Panc1 (cell line): ENCODE data around the gene VKORC1. TPM values are rescaled to one million over a fixed set of nuclear protein-coding genes. Genes with fewer than 3 reads are reported as not detected.

ENCODE experiments used
- ATAC-seq: fragments of 200-7000 bp; cut with Tn5 transposase; 2 replicates; pipeline ENCODE4 v1.9.1; 2020; ENCODE audit warnings: mild to moderate bottlenecking, moderate library complexity
- BruUV-seq: library from RNA; stranded (reverse); fragments of 400-500 nt; replicated peaks from 2 replicates; lab custom pipeline; 2021; lab: Mats Ljungman, UMichigan
- CTCF ChIA-PET: fragments of 300-600 bp; sonication (Branson Sonifier 250); formaldehyde crosslinking; loops from one replicate; lab custom pipeline; 2022; ENCODE audit warnings: antibody characterized with exemption; lab: Charles Lee
- POLR2A ChIA-PET: fragments of 300-600 bp; sonication (Branson Sonifier 250); formaldehyde crosslinking; loops from one replicate; lab custom pipeline; 2022; ENCODE audit warnings: antibody characterized with exemption; lab: Charles Lee
- DNase-seq: peaks from one replicate; pipeline ENCODE4 v3.0.0-alpha.2; 2010; ENCODE audit warnings: low read depth, low spot score
- H3K27ac ChIP-seq: 2 replicates; pipeline ENCODE4 v1.5.1; 2011; ENCODE audit warnings: mild to moderate bottlenecking, low read length, inconsistent platforms
- H3K27me3 ChIP-seq: fragments of 200-500 bp; sonication (Bioruptor generic); 2 replicates; pipeline ENCODE4 v1.6.0; 2014; ENCODE audit warnings: low read length, inconsistent platforms; ENCODE audit not compliant: control insufficient read depth, insufficient read depth
- H3K36me3 ChIP-seq: fragments of 200-500 bp; sonication (Bioruptor generic); 2 replicates; pipeline ENCODE4 v1.5.1; 2014; ENCODE audit warnings: inconsistent platforms, mild to moderate bottlenecking, low read length, moderate library complexity; ENCODE audit not compliant: control insufficient read depth, insufficient read depth
- H3K4me1 ChIP-seq: 2 replicates; pipeline ENCODE4 v1.5.1; 2011; ENCODE audit warnings: inconsistent platforms, mild to moderate bottlenecking, low read length, moderate library complexity; ENCODE audit not compliant: control insufficient read depth, insufficient read depth
- H3K4me3 ChIP-seq, 2 experiments: 2 replicates each; pipeline ENCODE4 v1.5.1; 2011 to 2012; ENCODE audit warnings: low read depth in 2 of 2, low read length in 2 of 2, mild to moderate bottlenecking in 2 of 2, inconsistent platforms in 1 of 2, moderate library complexity in 1 of 2
- H3K9me3 ChIP-seq: fragments of 200-500 bp; sonication (Bioruptor generic); 2 replicates; pipeline ENCODE4 v1.5.1; 2014; ENCODE audit warnings: low read depth, mild to moderate bottlenecking, inconsistent platforms, low read length, moderate library complexity; ENCODE audit not compliant: control insufficient read depth, insufficient read depth
- POLR2AphosphoS5 ChIP-seq: IDR thresholded peaks from 2 replicates; pipeline ENCODE4 v1.6.1; 2012; ENCODE audit warnings: mild to moderate bottlenecking, low read depth, low read length, moderate library complexity
- SIN3A ChIP-seq: IDR thresholded peaks from 2 replicates; pipeline ENCODE4 v1.6.1; 2012; ENCODE audit warnings: low read depth, mild to moderate bottlenecking, low read length, moderate library complexity, borderline replicate concordance; ENCODE audit not compliant: insufficient read depth
- TCF7L2 ChIP-seq: IDR thresholded peaks from 2 replicates; pipeline ENCODE4 v1.6.1; 2011; ENCODE audit warnings: mild to moderate bottlenecking, low read depth, low read length, inconsistent platforms
- in situ Hi-C: cut with HindIII; loops from 2 replicates; pipeline ENCODE4 v1.10.0; 2016; ENCODE audit warnings: low sequenced_read_pairs, low pct_unique_long_range_greater_than_20kb
- intact Hi-C: fragments of 100-400 bp; cut with micrococcal nuclease; formaldehyde crosslinking; loops from one replicate; pipeline ENCODE4 v1.10.0; 2022; ENCODE audit not compliant: unreplicated experiment
- total RNA-seq: library from RNA; stranded (reverse); gene quantifications from one replicate; pipeline ENCODE4 v1.2.1, GENCODE V29; 2021; ENCODE audit not compliant: unreplicated experiment
- TF ChIP-seq, protein P1 (sequence below), 2 experiments: IDR thresholded peaks; 2 replicates each; pipeline ENCODE4 v1.6.1; 2011 to 2012; ENCODE audit warnings: low read depth in 2 of 2, control low read depth in 1 of 2, low read length in 1 of 2, mild to moderate bottlenecking in 1 of 2, moderate library complexity in 1 of 2; ENCODE audit not compliant: insufficient read depth in 1 of 2
- TF ChIP-seq, protein P2 (sequence below): fragments of 450-650 bp; IDR thresholded peaks from 2 replicates; pipeline ENCODE4 v1.5.1; 2017; ENCODE audit warnings: mild to moderate bottlenecking

The VKORC1 gene
- total RNA-seq, 1 experiment from 2014 or later = 109 TPM

DNA sequence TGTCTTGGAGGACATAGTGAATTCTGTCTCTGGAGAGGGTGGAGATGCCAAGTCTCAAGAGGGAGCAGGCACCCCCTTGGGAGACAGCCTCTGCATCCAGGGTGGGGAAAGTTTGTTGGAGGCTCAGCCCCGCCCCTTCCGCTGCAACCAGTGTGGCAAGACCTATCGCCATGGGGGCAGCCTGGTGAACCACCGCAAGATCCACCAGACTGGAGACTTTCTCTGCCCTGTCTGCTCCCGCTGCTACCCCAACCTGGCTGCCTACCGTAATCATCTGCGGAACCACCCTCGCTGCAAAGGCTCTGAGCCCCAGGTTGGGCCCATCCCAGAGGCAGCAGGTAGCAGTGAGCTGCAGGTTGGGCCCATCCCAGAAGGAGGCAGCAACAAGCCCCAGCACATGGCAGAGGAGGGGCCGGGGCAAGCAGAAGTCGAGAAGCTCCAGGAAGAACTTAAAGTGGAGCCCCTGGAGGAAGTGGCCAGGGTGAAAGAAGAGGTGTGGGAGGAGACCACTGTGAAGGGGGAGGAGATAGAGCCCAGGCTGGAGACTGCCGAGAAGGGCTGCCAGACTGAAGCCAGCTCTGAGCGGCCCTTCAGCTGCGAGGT lies 15.2 kb downstream of the VKORC1 start:
- BruUV-seq = no TSS peak
- in situ Hi-C loops = no loop called here

DNA sequence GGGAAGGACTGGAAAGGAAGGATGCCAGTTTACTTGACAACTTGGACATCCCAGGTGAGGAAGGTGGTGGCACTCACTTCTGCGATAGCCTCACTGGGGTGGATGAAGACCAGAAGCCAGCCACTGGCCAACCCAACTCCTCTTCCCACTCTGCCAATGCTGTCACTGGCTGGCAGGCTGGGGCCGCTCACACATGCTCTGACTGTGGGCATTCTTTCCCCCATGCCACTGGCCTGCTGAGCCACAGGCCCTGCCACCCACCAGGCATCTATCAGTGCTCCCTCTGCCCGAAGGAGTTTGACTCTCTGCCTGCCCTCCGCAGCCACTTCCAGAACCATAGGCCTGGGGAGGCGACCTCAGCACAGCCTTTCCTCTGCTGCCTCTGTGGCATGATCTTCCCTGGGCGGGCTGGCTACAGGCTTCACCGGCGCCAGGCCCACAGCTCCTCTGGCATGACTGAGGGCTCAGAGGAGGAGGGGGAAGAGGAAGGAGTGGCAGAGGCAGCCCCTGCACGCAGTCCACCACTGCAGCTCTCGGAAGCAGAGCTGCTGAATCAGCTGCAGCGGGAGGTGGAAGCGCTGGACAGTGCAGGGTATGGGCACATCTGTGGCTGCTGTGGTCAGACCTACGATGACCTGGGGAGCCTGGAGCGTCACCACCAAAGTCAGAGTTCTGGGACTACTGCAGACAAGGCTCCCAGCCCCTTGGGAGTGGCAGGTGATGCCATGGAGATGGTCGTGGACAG lies 15.8 kb downstream of the VKORC1 start:
- TF ChIP-seq SIN3A (no peak), TCF7L2 (no peak), POLR2AphosphoS5 (no peak)
- TF ChIP-seq, protein P1, sequence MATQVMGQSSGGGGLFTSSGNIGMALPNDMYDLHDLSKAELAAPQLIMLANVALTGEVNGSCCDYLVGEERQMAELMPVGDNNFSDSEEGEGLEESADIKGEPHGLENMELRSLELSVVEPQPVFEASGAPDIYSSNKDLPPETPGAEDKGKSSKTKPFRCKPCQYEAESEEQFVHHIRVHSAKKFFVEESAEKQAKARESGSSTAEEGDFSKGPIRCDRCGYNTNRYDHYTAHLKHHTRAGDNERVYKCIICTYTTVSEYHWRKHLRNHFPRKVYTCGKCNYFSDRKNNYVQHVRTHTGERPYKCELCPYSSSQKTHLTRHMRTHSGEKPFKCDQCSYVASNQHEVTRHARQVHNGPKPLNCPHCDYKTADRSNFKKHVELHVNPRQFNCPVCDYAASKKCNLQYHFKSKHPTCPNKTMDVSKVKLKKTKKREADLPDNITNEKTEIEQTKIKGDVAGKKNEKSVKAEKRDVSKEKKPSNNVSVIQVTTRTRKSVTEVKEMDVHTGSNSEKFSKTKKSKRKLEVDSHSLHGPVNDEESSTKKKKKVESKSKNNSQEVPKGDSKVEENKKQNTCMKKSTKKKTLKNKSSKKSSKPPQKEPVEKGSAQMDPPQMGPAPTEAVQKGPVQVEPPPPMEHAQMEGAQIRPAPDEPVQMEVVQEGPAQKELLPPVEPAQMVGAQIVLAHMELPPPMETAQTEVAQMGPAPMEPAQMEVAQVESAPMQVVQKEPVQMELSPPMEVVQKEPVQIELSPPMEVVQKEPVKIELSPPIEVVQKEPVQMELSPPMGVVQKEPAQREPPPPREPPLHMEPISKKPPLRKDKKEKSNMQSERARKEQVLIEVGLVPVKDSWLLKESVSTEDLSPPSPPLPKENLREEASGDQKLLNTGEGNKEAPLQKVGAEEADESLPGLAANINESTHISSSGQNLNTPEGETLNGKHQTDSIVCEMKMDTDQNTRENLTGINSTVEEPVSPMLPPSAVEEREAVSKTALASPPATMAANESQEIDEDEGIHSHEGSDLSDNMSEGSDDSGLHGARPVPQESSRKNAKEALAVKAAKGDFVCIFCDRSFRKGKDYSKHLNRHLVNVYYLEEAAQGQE (IDR thresholded peaks at IDR 0.05; ENCODE audit: insufficient read depth in 1 of 2, low read depth in 2 of 2, low read length in 1 of 2) = no peak
- TF ChIP-seq, protein P2, sequence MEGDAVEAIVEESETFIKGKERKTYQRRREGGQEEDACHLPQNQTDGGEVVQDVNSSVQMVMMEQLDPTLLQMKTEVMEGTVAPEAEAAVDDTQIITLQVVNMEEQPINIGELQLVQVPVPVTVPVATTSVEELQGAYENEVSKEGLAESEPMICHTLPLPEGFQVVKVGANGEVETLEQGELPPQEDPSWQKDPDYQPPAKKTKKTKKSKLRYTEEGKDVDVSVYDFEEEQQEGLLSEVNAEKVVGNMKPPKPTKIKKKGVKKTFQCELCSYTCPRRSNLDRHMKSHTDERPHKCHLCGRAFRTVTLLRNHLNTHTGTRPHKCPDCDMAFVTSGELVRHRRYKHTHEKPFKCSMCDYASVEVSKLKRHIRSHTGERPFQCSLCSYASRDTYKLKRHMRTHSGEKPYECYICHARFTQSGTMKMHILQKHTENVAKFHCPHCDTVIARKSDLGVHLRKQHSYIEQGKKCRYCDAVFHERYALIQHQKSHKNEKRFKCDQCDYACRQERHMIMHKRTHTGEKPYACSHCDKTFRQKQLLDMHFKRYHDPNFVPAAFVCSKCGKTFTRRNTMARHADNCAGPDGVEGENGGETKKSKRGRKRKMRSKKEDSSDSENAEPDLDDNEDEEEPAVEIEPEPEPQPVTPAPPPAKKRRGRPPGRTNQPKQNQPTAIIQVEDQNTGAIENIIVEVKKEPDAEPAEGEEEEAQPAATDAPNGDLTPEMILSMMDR = no peak

More for the DNA sequence above, 15.2 kb downstream of the VKORC1 start:
- ChIA-PET POLR2A (no interaction called here), CTCF (no interaction called here)
- Histone ChIP-seq H3K9me3 (no peaks in the 10 kb centered on the region), H3K4me3 (no peak overlapping the region), H3K27me3 (no peaks in the 10 kb centered on the region), H3K36me3 (peaks cover 4% of the 10 kb centered on the region), H3K27ac (no peak overlapping the region), H3K4me1 (0 out of 2 replicates have a peak, but pooled peaks cover 4% of the 10 kb centered on the region)
- ATAC-seq = no peak
- TF ChIP-seq TCF7L2 (no peak), POLR2AphosphoS5 (no peak), SIN3A (no peak)
- TF ChIP-seq, protein P2 = no peak
- TF ChIP-seq, protein P1 (IDR thresholded peaks at IDR 0.05; ENCODE audit: insufficient read depth in 1 of 2, low read depth in 2 of 2, low read length in 1 of 2) = no peak
- no peak for DNase-seq
- intact Hi-C loops = no loop called here

More for the DNA sequence above, 15.8 kb downstream of the VKORC1 start:
- BruUV-seq = no TSS peak
- POLR2A ChIA-PET = no interaction called here
- intact Hi-C loops (no loop called here), in situ Hi-C loops (no loop called here)
- Histone ChIP-seq H3K27ac (no peak overlapping the region), H3K36me3 (peaks cover 6% of the 10 kb centered on the region), H3K4me1 (0 out of 2 replicates have a peak, but pooled peaks cover 4% of the 10 kb centered on the region), H3K9me3 (no peaks in the 10 kb centered on the region), H3K27me3 (no peaks in the 10 kb centered on the region), H3K4me3 (no peak overlapping the region)
- DNase-seq (no peak), ATAC-seq (no peak)
- CTCF ChIA-PET = no interaction called here
